GM12873 (cell line): ENCODE results near the gene LAMB2.

ENCODE experiments used
- CTCF ChIP-seq: IDR thresholded peaks from 2 replicates; pipeline ENCODE4 v1.5.1; 2012; ENCODE audit warnings: low read depth, mild to moderate bottlenecking, moderate library complexity, low read length, control low read depth; ENCODE audit not compliant: insufficient read depth; ENCODE audit errors: missing control alignments

The LAMB2 gene

GRCh38 chr3:49158103-49158709 lies 25.4 kb upstream of the LAMB2 start:
- TF ChIP-seq CTCF: peak; percentile 70

- no peak for TF ChIP-seq CTCF
Observed at GRCh38 chr3:49157289-49157688, 24.4 kb upstream of the LAMB2 start.

- TF ChIP-seq CTCF: no peak
Observed at GRCh38 chr3:49153349-49153912, 20.6 kb upstream of the LAMB2 start.

GRCh38 chr3:49151610-49152009 lies 18.8 kb upstream of the LAMB2 start:
- no peak for TF ChIP-seq CTCF

- no peak for TF ChIP-seq CTCF
Observed at GRCh38 chr3:49148159-49148558, 15.3 kb upstream of the LAMB2 start.

- no peak for TF ChIP-seq CTCF
Observed at GRCh38 chr3:49140080-49140479, 7.2 kb upstream of the LAMB2 start.

- no peak for TF ChIP-seq CTCF
Observed at GRCh38 chr3:49135499-49135898, 2.6 kb upstream of the LAMB2 start.
